HG03045 (cell line): ENCODE data around the gene GRM1.
A peak's percentile ranks its signal among the peaks of the same experiment; 100 is the strongest.

Source experiments
- ATAC-seq: cut with Tn5 transposase; IDR thresholded peaks from one replicate; pipeline ENCODE4 v1.9.1; 2021; ENCODE audit warnings: mild to moderate bottlenecking, moderate library complexity; ENCODE audit not compliant: unreplicated experiment

GRM1 gene

GRCh38 chr6:146310628-146311027 lies 281.8 kb downstream of the GRM1 start:
- ATAC-seq: no peak

DNA sequence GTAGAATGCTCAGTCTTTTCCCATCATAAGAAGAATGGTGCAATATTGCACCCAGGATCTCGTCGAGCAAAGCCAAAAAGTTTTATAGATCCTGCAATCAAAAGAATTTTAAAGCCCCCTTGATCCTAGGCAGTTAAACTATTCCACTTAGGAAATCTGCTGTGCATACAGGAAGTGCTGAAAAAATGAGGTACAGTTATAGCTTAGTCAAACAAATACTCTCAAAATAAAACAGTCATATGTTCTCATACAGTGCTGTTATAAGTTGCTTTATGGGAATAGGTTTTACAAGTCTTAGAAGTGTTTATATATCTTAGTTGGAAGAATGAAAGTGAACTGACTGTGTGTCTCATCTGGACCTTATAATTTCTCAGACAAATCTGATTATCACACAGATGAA lies 282.2 kb downstream of the GRM1 start:
- no peak for ATAC-seq

- no peak for ATAC-seq
These were observed 283.7 kb downstream of the GRM1 start for GRCh38 chr6:146312608-146313007.

DNA sequence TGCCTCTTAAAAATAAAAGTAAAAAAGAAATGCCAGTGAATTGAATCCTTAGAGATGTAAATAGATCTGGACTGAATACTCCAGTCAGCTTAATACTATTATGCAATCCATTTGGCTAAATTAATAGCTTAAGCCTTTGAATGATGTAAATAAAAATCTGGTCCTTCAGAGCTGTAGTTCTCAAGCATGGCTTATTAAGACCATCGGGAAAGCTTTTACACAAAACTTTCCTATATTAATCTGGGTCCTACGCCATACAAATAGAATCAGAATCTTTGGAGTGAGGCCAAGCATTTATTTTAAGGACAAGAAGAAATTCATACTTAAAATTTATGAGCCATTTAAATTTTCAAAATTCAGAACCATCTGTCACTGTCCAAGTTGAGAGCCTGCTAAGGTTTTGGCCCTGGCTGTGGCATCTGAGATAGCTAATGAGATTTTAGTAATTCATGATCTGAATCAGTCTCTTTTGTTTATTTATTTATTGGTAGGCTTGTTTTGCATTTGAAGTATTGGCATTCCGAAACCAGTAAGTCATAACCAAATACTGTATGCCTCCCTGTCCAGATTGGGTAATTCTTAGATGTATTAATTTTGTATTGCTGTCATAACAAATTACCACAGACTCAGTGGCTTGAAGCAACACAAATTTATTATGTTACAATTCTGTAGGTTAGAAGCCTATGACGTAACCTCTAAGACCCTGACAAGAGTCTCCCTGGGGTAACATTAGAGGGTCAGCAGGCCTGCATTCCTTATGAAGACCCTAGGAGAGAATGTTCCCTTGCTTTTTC lies 286.7 kb downstream of the GRM1 start:
- no peak for ATAC-seq

DNA sequence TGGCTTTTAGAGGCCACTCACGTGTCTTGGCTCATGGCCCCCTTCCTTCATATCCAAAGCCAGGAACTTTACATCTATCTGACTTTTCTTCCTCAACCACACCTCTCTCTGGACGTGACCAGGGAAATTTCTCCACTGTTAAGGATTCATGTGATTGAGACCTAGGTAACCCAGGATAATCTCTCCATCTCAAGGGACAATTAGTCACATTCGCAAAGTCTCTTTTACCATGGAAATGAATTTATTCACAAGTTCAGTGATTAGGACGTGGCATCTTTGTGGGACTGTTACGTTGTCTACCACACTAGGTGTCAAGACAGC lies 287.3 kb downstream of the GRM1 start:
- ATAC-seq: no peak

DNA sequence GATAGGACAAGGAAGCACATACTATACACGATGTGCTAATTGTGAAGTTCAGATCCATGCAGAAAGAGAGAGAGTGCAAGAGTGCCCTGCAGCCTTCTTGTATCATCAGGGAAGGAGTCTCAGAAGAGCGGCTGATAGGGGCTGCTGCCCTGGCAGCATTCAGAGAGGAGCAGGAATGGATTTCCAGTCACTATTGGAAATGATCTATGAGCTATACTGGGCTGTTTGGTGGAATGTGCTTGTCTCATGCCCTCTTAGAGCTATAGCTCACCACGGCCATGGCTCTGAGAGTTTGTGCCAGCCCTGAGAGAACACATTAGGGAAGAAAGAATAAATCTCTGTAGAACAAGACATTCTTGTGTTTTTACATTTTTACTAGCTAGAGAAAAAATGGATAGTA lies 302.2 kb downstream of the GRM1 start:
- ATAC-seq: no peak

DNA sequence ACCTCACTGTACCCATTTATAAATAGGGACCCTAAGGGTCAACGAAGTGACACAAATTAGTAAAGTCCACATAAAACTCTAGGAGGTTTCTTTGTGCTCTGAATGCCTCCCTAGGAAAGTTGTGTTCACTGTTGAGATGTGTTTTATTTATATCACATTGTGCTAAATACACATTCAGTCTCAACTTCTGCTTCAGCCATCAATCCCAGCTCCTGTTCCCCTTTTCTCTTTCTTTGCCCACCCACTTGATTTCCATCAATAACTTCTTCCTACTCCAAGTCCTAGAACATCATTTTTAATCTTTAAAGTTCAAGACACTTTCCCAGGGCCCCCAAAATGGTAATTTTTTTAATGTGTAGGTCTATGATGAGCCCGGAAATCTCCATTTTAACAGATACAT lies 306.5 kb downstream of the GRM1 start:
- ATAC-seq: no peak

DNA sequence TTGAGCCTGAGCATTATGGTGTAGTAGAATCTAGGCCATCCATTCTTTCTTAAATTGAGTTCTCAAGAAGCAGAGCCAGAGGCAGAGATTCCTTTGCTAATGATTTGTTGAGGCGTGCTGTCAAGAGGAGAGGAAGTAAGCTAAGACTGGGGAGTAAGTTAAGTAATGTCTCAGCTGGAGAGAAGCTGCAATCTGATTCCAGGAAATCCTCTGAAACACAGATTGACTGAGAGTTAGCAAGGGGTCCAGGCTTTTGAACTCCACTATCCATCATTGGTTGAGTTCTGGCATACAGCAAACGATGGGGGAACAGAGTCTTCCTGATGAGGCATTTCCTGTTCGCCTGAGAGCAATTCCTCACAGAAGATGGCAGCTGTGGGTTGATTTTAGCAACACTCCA lies 307.3 kb downstream of the GRM1 start:
- ATAC-seq: no peak

- no peak for ATAC-seq
These were observed 308.5 kb downstream of the GRM1 start for GRCh38 chr6:146337376-146337775.

GRCh38 chr6:146339716-146340115 lies 310.9 kb downstream of the GRM1 start:
- ATAC-seq: no peak

GRCh38 chr6:146341493-146342230 lies 312.8 kb downstream of the GRM1 start:
- no peak for ATAC-seq

GRCh38 chr6:146345598-146345997 lies 316.7 kb downstream of the GRM1 start:
- ATAC-seq: no peak

DNA sequence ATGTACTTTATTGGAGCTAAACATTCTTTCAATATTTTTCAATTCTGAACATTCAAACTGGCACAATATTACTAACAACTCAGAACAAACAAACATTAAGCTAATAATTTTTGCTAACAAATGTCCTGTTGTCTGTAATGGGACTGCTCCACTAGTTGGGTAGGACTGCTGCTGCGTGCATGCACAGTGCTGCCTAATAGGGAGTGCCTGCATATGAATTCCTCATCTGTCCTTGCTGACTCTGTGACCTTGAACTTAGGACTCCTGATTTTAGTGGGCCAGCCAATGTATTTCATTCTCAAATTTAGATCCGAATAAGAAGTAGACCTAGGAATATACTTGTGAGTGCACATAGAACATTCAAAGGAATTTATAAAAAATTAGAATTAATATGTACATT lies 318.2 kb downstream of the GRM1 start:
- ATAC-seq: no peak

DNA sequence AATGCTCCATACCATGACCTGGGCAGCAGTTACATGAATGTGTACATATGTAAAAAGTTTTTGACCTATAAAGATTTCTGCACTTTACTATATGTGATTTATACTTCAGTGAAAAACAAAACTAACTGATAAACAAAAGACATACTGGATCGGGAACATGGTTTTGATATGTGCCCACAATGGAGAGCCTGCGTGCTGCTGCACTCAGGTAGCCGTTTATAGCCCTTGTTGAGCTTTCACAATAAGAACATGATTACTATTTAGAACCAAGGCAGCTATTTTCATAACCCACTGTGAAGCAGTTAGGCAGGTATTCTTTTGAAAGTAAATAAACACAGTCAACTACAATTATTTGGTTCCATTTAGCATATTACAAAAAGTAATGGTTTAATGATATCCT lies 318.8 kb downstream of the GRM1 start:
- no peak for ATAC-seq

DNA sequence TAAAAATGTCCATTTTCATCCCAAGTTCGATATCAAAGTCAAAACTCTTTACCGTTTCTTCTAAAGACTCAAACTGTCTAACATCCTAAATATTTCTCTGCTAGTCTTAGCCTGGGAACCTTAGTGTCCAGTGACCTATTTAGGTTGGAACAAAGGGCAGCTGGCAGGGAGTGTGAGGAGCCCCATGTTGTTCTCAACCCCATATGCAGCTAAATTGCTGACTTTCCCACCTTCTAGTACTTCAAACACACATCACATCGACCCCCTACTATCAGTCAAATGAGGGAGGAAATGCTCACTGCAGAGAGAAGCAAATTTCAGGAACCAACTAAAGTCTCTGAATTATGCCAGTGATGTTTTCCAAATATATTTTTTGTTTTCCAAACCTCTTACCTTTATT lies 322.2 kb downstream of the GRM1 start:
- ATAC-seq: no peak

DNA sequence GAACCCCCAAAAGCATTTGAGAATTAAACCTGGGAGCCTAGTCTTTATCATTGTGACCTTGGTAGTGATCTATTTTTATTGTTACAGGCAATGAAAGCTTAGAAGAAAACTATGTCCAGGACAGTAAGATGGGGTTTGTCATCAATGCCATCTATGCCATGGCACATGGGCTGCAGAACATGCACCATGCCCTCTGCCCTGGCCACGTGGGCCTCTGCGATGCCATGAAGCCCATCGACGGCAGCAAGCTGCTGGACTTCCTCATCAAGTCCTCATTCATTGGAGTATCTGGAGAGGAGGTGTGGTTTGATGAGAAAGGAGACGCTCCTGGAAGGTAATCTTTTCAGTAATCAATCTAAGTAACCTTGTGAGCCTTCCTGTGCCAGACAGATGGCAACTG lies 323.3 kb downstream of the GRM1 start:
- ATAC-seq: no peak

DNA sequence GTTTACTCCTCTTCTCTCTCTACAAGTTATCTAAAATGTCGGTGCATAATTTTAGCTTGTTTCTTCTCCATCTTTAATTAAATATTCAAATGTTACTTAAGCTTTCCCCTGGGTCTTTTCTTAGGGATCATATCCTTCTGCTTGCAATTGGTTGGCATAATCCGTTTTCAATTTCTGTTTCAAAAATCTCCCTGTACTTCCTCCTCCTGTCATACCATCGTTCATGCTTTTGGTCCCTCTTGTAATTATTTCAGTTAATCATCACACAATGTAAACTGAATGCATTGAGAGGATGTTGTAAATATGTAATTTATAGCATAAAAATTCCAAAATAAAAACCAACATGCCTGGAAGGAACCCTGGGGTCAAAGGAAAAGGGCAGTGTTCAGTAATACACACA lies 325.6 kb downstream of the GRM1 start:
- no peak for ATAC-seq

GRCh38 chr6:146355521-146356100 lies 326.7 kb downstream of the GRM1 start:
- no peak for ATAC-seq

GRCh38 chr6:146357578-146358430 lies 328.9 kb downstream of the GRM1 start:
- peak; percentile 49 for ATAC-seq

DNA sequence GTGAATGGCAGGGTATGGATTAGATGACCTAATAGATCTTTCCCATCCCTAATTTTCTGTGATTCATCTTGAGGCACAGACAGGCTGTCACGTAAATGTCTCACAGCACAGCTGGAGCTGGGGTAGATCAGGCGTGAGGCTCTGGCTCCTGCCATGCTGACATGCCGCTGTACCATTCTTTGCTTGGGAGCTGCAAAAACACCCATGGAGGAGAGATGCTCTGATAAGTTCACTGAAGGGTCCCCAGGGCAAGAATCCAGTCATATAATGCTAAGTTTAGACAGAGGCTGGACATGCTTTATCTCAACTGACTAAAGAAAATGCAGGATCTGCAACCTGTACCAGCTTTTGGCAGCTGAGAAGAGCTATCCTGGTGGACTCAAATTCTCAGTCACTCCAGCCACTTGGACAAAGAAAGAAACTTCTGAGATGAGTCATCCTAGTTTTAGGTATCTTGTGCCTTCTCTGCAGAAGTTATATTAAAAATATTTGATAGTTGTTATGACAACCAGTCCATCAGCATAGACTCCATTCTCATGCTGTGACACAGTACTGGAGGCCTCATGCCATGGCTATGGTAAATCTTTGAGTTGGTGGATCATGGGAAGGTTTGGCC lies 329.7 kb downstream of the GRM1 start:
- no peak for ATAC-seq

GRCh38 chr6:146359131-146359530 lies 330.3 kb downstream of the GRM1 start:
- ATAC-seq: no peak
